Stimulated activated CD4-positive, alpha-beta T cell treated with anti-CD3 and anti-CD28 coated beads, Interleukin-15, amount 100 ng/mL, for 48 hours (primary cell): ENCODE results near the gene FBXL22.
"Not testable (repeated sequence)": the region's sequence is repeated elsewhere in the genome, so short reads cannot be mapped to it uniquely, and the experiment has no call there.

ENCODE experiments used
- DNase-seq, 2 donors: peaks; one replicate each; pipeline ENCODE4 v3.0.0-alpha.2; 2020; ENCODE audit warnings: low read depth in 2 of 2

Gene FBXL22

DNA sequence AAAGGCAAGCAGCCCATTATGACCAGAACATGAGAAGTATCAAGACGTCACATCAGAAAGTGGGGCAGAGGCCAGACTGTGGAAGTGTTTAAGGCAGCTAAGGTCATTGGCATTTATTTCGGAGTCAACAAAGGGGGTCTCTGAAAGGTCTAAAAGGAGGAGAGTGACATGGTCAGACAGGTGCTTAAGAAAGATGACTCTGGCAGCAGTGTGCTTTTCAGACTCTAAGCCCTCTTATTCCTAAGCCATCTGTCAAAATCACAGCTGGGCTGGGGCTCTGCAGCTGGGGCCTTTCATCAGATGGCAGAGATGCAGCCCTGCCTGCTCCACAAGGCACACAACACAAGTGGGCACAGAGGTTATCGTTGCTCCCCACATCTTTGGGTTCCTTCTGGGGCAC is 14.0 kb downstream of the FBXL22 start:
- DNase-seq = no peak

DNA sequence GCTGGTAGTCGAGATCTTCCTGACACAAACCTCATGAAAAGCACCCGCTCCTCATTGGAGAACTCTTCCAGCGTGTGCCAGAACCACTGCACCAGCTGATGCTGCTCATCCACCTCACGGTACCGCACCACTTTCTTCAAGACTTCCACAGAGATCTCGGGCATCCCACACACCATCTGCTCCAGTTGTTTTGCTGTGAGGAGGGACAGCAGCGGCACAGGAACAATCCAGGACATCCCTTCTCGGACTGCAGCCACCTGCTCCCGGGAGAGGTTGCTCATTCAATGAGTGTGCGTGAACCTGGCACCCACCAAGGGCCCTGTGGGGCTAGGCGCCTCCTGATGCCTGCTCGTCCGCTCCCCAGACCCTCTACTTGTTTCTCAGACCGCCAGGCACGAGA is 15.1 kb downstream of the FBXL22 start:
- no peak for DNase-seq

DNA sequence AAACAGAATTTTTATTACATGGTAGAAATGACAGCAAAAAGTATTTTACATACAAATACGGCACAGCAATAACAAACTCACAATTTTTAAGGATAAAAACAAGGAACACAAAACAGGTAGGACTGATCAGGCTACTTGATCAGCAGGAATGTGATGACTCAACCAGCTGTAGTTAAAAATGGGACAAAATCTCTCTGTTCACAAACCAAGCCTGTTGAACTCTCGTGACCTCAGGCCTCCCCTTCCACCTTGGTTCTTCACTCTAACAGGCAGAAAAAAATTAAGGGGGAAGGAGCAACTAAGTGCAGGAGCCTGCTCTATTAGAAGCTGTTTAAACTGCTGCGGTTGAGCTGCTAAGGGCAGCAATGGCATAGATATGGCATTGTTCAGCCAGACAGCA is 18.7 kb downstream of the FBXL22 start:
- DNase-seq = no peak

DNA sequence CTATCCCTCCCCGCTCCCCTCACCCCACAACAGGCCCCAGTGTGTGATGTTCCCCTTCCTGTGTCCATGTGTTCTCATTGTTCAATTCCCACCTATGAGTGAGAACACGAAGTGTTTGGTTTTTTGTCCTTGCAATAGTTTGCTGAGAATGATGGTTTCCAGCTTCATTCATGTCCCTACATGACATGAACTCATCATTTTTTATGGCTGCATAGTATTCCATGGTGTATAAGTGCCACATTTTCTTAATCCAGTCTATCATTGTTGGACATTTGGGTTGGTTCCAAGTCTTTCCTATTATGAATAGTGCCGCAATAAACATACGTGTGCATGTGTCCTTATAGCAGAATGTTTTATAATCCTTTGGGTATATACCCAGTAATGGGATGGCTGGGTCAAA is 20.0 kb downstream of the FBXL22 start:
- DNase-seq = not testable (repeated sequence)

DNA sequence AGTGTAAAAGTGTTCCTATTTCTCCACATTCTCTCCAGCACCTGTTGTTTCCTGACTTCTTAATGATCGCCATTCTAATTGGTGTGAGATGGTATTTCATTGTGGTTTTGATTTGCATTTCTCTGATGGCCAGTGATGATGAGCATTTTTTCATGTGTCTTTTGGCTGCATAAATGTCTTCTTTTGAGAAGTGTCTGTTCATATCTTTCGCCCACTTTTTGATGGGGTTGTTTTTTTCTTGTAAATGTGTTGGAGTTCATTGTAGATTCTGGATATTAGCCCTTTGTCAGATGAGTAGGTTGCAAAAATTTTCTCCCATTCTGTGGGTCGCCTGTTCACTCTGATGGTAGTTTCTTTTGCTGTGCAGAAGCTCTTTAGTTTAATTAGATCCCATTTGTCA is 20.4 kb downstream of the FBXL22 start:
- DNase-seq = not testable (repeated sequence)

DNA sequence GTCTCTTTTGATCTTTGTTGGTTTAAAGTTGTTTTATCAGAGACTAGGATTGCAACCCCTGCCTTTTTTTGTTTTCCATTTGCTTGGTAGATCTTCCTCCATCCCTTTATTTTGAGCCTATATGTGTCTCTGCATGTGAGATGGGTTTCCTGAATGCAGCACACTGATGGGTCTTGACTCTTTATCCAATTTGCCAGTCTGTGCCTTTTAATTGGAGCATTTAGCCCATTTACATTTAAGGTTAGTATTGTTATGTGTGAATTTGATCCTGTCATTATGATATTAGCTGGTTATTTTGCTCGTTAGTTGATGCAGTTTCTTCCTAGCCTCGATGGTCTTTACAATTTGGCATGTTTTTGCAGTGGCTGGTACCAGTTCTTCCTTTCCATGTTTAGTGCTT is 23.6 kb downstream of the FBXL22 start:
- not testable (repeated sequence) for DNase-seq

DNA sequence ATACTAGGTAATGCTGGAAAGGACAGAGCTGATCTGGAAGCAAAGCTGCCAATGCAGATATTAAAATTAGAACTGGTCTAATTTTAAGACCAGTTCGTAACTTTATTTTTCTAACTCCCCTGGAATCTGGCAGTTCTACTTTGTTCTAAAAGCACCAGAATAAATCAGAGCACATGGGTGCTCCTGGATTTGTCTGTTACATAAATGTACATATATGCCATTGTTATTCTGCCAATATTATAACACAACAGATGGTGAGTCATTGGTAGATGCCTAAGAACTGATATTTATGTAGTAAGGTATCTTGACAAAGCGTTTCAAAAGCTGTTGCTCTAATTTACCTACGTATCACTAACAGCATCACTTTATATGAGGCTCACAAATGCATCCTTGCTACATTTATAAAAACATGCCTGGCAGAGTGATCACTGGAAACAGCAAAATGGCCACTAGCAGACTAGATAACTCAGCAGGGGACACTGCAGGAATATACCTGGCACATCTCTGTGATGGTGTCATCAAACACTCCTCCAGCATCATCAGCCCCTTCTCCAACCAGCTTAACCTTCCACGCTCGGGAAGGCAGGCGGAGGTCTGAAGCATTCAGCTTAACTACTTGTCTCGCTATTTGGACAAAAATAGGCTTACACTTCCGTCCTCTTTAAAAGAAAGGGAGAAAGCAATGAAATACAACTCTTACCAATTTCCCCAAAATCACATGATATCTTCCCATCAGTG is 26.2 kb downstream of the FBXL22 start:
- DNase-seq = no peak

DNA sequence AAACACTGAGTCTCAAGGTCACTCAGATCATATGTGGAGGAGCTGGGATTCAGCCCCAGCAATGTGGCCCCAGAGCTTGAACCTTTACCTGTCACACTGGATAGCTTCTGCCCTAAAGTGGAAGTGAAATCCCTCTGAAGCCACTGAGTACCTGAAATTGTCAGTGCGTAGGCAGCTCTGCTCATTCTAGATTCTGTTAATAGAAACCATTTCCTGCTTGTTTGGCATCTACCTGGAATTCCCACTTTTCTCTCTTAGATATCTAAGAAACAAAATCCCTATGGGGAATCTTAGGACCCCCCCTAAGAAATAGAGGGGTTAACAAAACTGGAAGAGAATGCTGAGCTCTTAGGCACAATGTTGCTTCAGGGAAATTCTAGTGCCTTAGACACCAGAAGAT is 29.8 kb downstream of the FBXL22 start:
- DNase-seq = no peak

DNA sequence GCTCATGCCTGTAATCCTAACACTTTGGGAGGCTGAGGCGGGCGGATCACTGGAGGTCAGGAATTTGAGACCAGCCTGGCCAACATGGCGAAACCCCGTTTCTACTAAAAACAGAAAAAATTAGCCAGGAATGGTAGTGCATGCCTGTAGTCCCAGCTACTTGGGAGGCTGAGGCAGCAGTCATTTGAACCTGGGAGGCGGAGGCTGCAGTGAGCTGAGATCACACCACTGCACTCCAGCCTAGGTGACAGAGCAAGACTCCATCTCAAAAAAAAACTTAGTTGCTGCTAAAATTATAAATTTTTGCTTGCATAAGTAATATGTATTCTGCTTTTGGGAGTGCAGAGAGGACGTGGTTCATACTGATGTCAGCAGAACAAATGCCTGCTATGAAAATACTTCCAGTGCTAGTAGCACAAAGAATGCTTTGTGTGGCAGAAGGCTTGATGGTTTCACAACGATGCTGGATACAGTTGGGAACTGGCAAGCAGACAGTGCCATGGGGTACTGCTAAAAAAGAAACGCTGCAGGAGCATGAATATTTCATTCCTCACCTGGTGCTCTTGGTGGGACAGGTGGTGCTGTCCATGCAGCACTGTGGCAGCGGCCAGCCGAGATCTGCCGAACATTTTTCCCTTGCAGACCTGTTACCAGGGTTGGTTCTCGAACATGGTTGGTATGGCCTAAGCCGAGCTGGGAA is 31.1 kb downstream of the FBXL22 start:
- DNase-seq = no peak

DNA sequence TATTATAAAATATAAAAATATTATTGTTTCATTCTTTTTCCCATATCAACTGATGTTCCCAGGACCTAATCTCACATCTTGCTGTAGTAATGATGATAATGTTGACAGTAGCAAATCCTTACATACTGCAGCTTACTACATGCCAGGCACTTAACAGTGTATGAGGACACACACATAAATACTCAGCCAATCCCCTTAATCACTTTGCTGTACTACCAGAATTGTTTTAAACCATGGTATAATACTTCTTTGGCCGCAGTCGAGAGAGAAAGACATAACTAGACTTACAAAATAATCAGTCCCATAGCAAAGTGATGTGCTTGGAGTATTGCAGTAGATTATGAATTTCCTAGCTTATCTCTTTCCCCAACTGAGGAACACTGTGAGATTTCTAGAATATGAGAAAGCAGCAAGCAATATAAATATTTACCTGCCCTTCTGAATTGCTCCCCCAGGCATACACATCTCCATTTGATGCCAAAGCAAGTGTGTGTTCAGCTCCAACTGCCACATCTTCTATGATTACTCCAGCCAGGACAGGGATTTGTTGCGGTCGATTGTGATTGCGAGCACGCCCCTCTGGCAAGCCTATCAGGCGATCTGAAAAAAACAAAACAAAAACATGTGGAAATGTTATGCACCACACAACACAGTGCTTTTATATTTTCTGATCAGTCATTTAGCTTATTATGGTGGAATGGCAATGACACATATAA is 33.0 kb downstream of the FBXL22 start:
- DNase-seq = no peak

DNA sequence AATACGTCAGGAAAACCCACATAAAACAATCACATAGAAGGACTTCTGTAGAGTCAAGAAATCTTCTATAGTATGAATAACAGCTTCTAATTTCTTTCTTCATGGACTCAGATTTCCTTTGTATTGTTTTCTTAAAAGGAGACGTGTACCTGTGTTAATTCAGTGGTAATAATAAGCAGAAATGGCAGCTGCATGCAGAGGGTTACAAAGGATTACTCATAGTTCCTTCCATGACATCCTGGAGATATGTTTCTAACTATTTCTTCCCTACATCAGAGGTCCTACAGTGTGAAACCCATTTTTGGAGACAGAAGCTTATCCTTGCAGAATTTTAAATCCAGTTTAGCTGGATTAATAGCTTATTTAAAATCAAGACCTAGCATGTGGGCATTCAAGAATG is 36.1 kb downstream of the FBXL22 start:
- no peak for DNase-seq

DNA sequence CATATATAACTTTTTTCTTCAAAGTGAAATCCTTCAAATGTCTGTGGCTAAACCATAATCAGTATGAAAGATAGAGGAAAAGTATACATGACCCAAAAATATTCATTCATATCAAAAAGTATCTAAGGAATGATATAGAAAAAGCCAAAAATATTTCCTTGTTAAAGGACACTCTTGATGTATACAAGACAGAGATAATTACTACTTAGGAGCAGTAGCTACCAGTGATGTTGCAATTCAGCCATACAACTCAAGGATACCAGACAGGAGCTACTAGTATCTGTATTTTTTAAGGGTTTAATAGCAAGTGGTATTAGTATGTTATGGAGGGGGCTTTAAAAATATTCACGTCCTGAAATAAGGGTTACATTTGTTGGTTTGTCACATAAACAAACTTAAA is 37.0 kb downstream of the FBXL22 start:
- no peak for DNase-seq

DNA sequence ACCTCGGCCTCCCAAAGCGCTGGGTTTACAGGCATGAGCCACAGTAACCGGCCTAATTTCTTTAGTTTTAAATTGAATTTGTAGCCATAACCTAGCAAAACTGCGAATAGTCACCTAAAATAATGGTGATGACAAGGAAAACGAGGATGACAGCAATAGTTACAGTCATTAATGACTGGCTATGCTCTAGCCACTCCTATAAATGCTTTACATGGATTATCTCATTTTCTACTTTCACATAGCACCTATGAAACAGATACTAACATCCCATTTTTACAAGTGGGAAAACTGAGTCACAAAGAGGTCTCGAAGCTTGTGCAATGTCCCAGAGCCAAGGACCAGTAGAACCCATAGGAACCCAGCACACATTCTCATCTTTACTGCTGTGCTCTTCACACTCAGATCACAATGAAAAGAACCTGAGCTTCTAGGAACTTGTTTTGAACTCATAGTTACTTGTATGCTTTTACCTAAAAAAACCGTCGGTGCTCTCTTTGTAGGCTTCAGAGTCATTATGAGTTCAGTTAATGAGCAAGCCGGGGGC is 39.4 kb downstream of the FBXL22 start:
- DNase-seq = no peak

DNA sequence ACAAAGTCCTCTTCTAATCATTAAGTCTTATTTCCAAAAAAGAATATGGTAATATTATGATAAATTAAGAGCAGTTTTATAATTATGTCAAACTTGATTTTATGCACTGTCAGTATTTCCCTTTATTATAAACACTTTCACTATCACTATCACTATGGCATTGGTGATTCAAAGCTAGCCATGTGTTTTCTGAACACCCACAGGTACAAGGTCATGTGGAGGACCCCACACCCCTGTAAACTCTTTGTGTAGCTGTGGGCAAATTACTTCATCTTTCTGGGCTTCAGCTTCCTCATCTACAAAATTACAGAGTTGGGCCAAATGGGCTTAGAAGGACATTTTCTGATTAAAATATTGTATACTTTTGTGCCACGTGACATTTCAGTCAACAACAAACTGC is 41.7 kb downstream of the FBXL22 start:
- DNase-seq = no peak

DNA sequence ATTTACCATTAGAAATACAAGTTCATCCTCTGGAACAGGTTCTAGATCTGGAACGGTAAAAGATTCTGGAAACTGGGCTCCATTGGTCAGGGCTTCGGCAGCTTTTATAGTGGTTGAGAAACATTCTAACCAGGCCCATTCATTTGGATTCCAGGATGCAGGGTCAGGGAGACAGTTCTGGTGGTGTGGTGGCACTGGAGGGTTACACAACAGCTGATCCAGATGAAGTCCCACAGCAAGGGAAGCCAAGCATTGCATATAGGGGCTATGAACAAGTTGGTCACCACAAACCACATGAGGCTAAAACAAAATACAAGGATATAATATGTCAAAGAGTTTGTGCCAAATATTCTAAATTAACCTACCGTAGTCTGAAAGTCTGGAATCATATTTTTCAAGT is 43.0 kb downstream of the FBXL22 start:
- DNase-seq = no peak
